ENCODE results near the gene DYNC2I2.
"Not testable (repeated sequence)": the region's sequence is repeated elsewhere in the genome, so short reads cannot be mapped to it uniquely, and the experiment has no call there.

Gene DYNC2I2

GRCh38 chr9:128621730-128622455, 34.8 kb downstream of the DYNC2I2 start:
- in situ Hi-C loops (cut with HindIII; ENCODE audit: low sequenced_read_pairs): loop anchor here (10.0 kb wide), 1 partner anchor 47 kb away; no protein-coding TSS in a partner anchor

- in situ Hi-C loops (cut with HindIII; ENCODE audit: low sequenced_read_pairs): loop anchor here (10.0 kb wide), 1 partner anchor 45 kb away; no protein-coding TSS in a partner anchor
These were observed 36.9 kb downstream of the DYNC2I2 start for GRCh38 chr9:128619779-128620178.

GRCh38 chr9:128619127-128619526, 37.5 kb downstream of the DYNC2I2 start:
- in situ Hi-C loops (cut with HindIII; ENCODE audit: low sequenced_read_pairs): no loop called here

- in situ Hi-C loops (cut with HindIII; ENCODE audit: low sequenced_read_pairs): no loop called here
These were observed 38.7 kb downstream of the DYNC2I2 start for GRCh38 chr9:128617943-128618342.

GRCh38 chr9:128615571-128615970, 41.1 kb downstream of the DYNC2I2 start:
- in situ Hi-C loops (cut with HindIII; ENCODE audit: low sequenced_read_pairs): no loop called here

- in situ Hi-C loops (cut with HindIII; ENCODE audit: low sequenced_read_pairs): no loop called here
These were observed 41.9 kb downstream of the DYNC2I2 start for GRCh38 chr9:128614728-128615127.

GRCh38 chr9:128611600-128612394, 44.9 kb downstream of the DYNC2I2 start:
- in situ Hi-C loops (cut with HindIII; ENCODE audit: low sequenced_read_pairs): no loop called here

GRCh38 chr9:128610897-128611296, 45.8 kb downstream of the DYNC2I2 start:
- in situ Hi-C loops (cut with HindIII; ENCODE audit: low sequenced_read_pairs): no loop called here

- in situ Hi-C loops (cut with HindIII; ENCODE audit: low sequenced_read_pairs): no loop called here
These were observed 48.9 kb downstream of the DYNC2I2 start for GRCh38 chr9:128607642-128608350.

GRCh38 chr9:128603697-128604096, 53.0 kb downstream of the DYNC2I2 start:
- in situ Hi-C loops (cut with HindIII; ENCODE audit: low sequenced_read_pairs): no loop called here

- in situ Hi-C loops (cut with HindIII; ENCODE audit: low sequenced_read_pairs): no loop called here
These were observed 56.5 kb downstream of the DYNC2I2 start for GRCh38 chr9:128600099-128600498.

GRCh38 chr9:128595471-128595870, 61.2 kb downstream of the DYNC2I2 start:
- in situ Hi-C loops (cut with HindIII; ENCODE audit: low sequenced_read_pairs): no loop called here

- in situ Hi-C loops (cut with HindIII; ENCODE audit: low sequenced_read_pairs): no loop called here
These were observed 62.8 kb downstream of the DYNC2I2 start for GRCh38 chr9:128593856-128594255.

- in situ Hi-C loops (cut with HindIII; ENCODE audit: low sequenced_read_pairs): no loop called here
These were observed 63.6 kb downstream of the DYNC2I2 start for GRCh38 chr9:128593039-128593438.

- in situ Hi-C loops (cut with HindIII; ENCODE audit: low sequenced_read_pairs): no loop called here
These were observed 67.9 kb downstream of the DYNC2I2 start for GRCh38 chr9:128588581-128589233.

GRCh38 chr9:128587453-128587852, 69.2 kb downstream of the DYNC2I2 start:
- in situ Hi-C loops (cut with HindIII; ENCODE audit: low sequenced_read_pairs): no loop called here

- in situ Hi-C loops (cut with HindIII; ENCODE audit: low sequenced_read_pairs): not testable (repeated sequence)
These were observed 69.7 kb downstream of the DYNC2I2 start for GRCh38 chr9:128586934-128587333.

GRCh38 chr9:128585155-128585554, 71.5 kb downstream of the DYNC2I2 start:
- in situ Hi-C loops (cut with HindIII; ENCODE audit: low sequenced_read_pairs): not testable (repeated sequence)

Measured in DLD1 (cell line).